ENCODE data around the gene CD33.
A peak's percentile ranks its signal among the peaks of the same experiment; 100 is the strongest.

CD33 gene

GRCh38 chr19:51259348-51260245 lies 34.7 kb downstream of the CD33 start:
- DNase-seq: peak; percentile 28 to 41

GRCh38 chr19:51263808-51264207 lies 38.9 kb downstream of the CD33 start:
- DNase-seq: no peak

GRCh38 chr19:51271067-51271466 lies 46.2 kb downstream of the CD33 start:
- DNase-seq: peak in 1 of 2 donors; percentile 25

DNA sequence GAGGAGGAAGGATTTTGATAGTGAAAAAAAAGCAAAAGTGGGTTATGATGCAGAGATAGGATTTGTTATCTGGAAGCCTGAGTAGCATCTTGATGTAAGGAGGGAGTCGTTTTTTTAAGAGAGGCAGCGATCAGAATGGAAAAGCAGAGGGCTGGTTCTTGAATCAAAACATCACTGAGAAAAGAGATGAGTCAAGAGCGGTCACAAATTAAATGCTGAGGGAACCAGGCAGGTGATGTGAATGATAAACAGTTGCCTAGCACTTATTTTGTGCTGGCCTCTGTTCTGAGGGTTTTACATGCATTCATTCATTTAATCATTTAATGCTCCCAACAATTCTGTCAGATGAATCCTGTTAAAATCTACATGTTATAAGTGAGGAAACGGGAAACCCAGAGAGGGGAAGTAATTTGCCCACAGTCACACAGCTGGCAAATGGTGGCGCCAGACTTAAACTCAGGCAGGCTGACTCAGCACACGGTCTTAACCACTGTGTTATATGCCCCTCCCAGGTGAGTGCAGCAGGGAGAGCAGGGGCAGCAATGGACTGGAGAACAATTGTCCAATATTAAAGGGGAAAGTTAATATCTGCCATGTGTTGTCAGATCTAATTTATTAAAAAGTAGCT lies 47.4 kb downstream of the CD33 start:
- DNase-seq: no peak

DNA sequence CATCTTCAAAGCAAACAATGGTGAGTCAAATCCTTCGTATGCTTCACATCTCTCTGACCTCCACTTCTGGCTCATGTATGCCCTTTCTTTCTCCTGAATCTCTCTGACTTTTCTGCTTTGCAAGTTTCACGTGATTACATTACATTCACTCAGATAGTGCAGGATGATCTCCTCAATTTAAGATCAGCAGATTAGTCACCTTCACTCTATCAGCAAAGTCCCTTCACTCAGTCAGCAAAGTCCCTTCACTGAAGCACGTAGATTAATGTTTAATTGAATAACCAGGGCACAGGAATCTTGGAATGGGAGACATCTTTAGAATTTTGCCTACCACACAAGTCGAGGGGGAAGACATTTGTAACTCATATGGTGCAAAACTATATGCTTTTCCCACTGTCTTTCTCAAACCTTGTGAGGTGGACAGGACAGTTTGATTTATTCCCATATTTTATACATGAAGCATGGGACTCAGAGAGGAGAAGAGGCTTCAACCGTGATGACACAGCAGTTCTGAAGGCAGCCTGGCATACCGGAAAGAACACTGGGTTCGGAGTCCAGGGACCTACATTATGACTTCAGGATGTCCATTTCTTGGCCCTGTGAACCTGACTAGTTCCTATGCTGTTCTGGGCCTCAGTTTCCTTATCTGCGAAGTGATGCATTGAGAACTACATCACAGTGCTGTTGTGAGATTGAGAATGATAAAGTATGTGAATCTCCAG lies 49.3 kb downstream of the CD33 start:
- DNase-seq: no peak

- DNase-seq: no peak
These were observed 52.2 kb downstream of the CD33 start for GRCh38 chr19:51277112-51277511.

DNA sequence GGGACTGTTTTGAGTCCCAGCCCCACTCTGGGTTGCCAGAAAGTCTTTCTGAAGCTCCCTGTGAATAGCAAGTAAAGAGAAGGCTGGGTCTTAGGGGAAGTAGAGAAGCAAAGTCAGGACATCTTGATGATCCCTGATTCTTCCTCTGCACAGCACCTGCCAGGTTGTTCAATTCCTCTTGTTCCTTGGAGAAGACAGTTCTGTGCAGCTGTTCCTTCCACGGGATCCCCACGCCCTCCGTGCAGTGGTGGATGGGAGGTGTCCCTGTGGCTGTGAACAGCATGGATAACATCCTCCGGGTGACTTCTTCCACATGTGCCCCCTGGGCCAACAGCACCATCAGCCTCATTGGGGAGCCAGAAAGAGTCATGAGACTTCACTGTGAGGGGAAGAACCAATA lies 57.5 kb downstream of the CD33 start:
- DNase-seq: no peak

DNA sequence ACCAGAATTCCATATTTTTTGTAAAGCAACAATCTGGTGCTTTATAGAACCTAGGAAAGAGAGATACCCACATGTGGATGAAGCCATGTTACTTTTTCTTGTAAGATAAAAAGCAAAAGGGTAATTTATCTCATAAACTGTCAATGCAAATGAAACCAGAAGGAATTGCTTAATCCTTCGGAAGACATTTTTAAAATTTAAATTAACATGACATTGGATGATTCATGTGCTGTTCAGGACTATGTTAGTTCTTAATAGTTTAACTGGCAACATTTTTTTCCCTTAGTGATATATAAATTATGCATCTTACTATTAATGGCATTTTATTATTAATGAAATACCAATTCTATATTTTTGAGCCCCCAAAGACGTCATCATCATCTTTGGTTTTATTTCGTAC lies 60.8 kb downstream of the CD33 start:
- DNase-seq: no peak

Data from CD4-positive, alpha-beta T cell treated with Interleukin-4 for 1 hour (primary cell).